Tibial artery (tissue), 4 donors: ENCODE data around the gene CA5A.
"Not testable (repeated sequence)": the region's sequence is repeated elsewhere in the genome, so short reads cannot be mapped to it uniquely, and the experiment has no call there.

ENCODE experiments used
- DNase-seq, 2 donors: peaks; one replicate each; pipeline ENCODE4 v3.0.0-alpha.2; 2019
- H3K27ac ChIP-seq, 2 donors: fragments of 200-600 bp; sonication (generic) in 1 of 2; 1 replicate in 1 of 2; 2 replicates in 1 of 2; pipeline ENCODE4 v1.5.1; 2018 to 2019; ENCODE audit warnings: mild to moderate bottlenecking in 1 of 2
- H3K27me3 ChIP-seq, 2 donors: fragments of 200-600 bp; sonication (generic) in 1 of 2; one replicate each; pipeline versions ENCODE4 v1.5.1 to v1.6.0; 2016 to 2019
- H3K36me3 ChIP-seq, 3 donors: fragments of 200-600 bp; sonication (generic) in 2 of 3; one replicate each; pipeline ENCODE4 v1.5.1; 2016 to 2019; ENCODE audit warnings: mild to moderate bottlenecking in 2 of 3
- H3K4me1 ChIP-seq, 4 donors: fragments of 200-600 bp; sonication (generic) in 2 of 4; 1 replicate in 3 of 4; 2 replicates in 1 of 4; pipeline ENCODE4 v1.5.1; 2016 to 2019
- H3K4me3 ChIP-seq, 2 donors: fragments of 200-600 bp; sonication (generic) in 1 of 2; 1 replicate in 1 of 2; 2 replicates in 1 of 2; pipeline ENCODE4 v1.5.1; 2018 to 2019; ENCODE audit warnings: mild to moderate bottlenecking in 2 of 2
- H3K9me3 ChIP-seq, 3 donors: fragments of 200-600 bp; sonication (generic) in 1 of 3; one replicate each; pipeline ENCODE4 v1.5.1; 2016 to 2019
- intact Hi-C: fragments of 100-400 bp; cut with DNase I; formaldehyde crosslinking; loops from one replicate; pipeline ENCODE4 v1.15.0; 2023; ENCODE audit warnings: low total_unique reads
- TF ChIP-seq, protein P1 (sequence below), 2 experiments: fragments of 200-600 bp in 1 of 2; fragments of 450-650 bp in 1 of 2; IDR thresholded peaks; one replicate each; pipeline ENCODE4 v1.5.1; 2017 to 2019; ENCODE audit warnings: antibody characterized with exemption in 2 of 2, mild to moderate bottlenecking in 1 of 2, moderate library complexity in 1 of 2

The CA5A gene

DNA sequence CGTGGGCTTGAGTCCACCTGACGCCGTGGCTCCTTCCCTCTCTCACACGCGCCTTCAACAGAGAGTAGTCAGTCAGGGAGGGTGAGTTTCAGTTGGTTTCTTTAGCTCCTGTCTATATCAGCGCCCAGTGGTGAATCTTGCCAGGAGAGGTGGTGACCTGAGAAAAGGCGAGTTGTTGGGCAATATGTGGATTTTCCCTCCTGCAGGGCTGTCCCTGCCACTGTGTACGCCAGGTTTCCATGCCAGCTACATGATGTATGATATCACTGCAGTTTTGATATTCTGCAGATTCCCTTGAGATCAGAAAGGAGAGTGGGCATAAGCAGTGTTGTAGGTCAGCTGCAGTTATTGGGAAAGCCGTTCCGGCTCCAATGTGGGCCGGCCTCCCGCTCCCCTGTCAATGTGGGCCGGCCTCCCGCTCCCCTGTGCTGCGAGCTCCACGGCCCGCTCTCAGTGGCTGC, 46.3 kb upstream of the CA5A start:
- Histone ChIP-seq H3K27me3 (no peaks in the 10 kb centered on the region), H3K9me3 (no peaks in the 10 kb centered on the region), H3K4me3 (no peak overlapping the region), H3K36me3 (peaks cover 10 to 56% (median 32%) of the 10 kb centered on the region in 3 donors), H3K27ac (no peak overlapping the region), H3K4me1 (peaks cover 0 to 3% (median 0%) of the 10 kb centered on the region in 4 donors)
- DNase-seq: peak in 1 of 2 donors; percentile 41
- intact Hi-C loops: no loop called here
- TF ChIP-seq, protein P1, sequence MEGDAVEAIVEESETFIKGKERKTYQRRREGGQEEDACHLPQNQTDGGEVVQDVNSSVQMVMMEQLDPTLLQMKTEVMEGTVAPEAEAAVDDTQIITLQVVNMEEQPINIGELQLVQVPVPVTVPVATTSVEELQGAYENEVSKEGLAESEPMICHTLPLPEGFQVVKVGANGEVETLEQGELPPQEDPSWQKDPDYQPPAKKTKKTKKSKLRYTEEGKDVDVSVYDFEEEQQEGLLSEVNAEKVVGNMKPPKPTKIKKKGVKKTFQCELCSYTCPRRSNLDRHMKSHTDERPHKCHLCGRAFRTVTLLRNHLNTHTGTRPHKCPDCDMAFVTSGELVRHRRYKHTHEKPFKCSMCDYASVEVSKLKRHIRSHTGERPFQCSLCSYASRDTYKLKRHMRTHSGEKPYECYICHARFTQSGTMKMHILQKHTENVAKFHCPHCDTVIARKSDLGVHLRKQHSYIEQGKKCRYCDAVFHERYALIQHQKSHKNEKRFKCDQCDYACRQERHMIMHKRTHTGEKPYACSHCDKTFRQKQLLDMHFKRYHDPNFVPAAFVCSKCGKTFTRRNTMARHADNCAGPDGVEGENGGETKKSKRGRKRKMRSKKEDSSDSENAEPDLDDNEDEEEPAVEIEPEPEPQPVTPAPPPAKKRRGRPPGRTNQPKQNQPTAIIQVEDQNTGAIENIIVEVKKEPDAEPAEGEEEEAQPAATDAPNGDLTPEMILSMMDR (IDR thresholded peaks at IDR 0.05): no peak

DNA sequence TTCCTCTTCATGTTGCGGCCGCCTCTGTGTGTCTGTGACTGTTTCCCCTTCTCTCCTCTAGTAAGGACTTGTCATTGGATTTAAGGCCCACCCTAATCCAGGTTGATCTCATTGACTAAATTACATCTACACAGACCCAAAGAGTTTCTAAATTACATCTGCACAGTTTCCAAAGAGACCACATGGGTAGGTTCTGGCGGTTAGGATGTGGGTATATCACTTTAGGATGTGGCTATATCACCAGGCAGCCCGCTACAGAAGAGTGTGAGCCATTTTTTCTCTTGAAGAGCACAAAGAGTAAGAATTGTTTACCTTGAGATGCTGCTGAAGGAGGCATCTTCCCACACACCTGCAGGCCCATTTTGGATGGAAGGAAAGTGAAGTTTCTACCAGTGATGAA, 45.0 kb upstream of the CA5A start:
- H3K9me3 ChIP-seq, H3K4me3 ChIP-seq, H3K27ac ChIP-seq, DNase-seq, intact Hi-C loops, H3K4me1 ChIP-seq, H3K27me3 ChIP-seq: not testable (repeated sequence)
- H3K36me3 ChIP-seq: peaks cover 10 to 55% (median 32%) of the 10 kb centered on the region in 3 donors

DNA sequence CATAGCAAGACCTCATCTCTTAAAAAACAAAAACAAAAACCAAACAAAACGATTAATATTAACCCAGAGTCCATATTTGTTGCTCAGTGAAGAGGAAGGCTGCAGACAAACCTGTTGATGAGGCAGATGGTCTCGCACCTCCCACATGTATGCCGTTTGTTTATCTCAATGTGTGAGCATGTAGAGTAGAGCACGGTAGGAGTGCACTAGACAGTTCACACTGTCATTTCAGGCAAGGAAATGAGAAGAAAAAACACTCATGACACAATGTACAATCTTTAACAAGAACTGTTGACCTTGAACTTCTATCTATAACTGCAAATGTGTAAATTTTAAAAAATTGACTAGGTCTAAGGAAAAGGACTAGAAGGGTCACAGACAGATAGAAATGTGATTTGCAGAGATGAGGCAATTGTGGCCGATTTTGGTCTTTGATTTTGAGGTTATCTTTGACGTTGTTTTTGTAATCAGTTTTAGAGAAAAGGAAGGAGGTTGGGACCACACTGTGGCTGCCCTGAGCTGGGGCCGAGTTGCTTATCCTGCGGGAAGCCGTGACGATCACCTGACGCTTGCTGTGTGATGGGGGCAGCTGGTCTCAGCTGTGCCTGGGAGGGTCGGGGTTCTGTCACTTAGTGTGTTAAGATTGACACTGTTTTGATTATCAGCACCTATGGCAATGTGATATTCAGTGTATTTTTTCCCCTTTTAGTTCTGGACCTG, 43.7 kb upstream of the CA5A start:
- H3K9me3 ChIP-seq, H3K27me3 ChIP-seq, H3K4me1 ChIP-seq, intact Hi-C loops, H3K27ac ChIP-seq, H3K4me3 ChIP-seq: not testable (repeated sequence)
- DNase-seq: peak in 1 of 2 donors; percentile 21
- peaks cover 7 to 47% (median 25%) of the 10 kb centered on the region in 3 donors for H3K36me3 ChIP-seq

DNA sequence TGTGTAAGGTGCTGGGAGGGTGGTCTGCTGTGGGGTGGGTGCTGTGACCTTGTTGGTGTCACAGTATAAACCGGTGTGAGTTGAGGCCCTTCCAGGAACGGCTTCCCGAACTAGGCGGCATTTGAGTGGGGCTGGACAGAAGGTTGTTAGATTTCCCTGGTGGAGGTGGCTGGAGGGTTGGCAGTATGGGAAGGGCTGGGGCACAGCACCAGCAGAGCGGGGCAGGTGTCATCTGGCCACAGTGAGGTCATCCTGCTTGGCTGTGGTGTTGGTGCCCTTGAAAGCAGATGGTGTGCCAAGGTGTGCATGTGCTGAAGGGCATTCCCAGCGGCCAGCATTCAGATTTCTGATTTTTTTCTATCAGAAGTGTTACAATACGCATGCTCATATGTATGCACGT, 43.0 kb upstream of the CA5A start:
- H3K36me3 ChIP-seq: peaks cover 0 to 47% (median 18%) of the 10 kb centered on the region in 3 donors
- peak in 1 of 2 donors; percentile 48 for DNase-seq
- H3K4me3 ChIP-seq: no peak overlapping the region
- H3K27me3 ChIP-seq: no peaks in the 10 kb centered on the region
- no peaks in the 10 kb centered on the region for H3K9me3 ChIP-seq
- intact Hi-C loops: no loop called here
- H3K4me1 ChIP-seq: peaks cover 0 to 8% (median 3%) of the 10 kb centered on the region in 4 donors
- TF ChIP-seq, protein P1 (IDR thresholded peaks at IDR 0.05): no peak
- no peak overlapping the region for H3K27ac ChIP-seq

DNA sequence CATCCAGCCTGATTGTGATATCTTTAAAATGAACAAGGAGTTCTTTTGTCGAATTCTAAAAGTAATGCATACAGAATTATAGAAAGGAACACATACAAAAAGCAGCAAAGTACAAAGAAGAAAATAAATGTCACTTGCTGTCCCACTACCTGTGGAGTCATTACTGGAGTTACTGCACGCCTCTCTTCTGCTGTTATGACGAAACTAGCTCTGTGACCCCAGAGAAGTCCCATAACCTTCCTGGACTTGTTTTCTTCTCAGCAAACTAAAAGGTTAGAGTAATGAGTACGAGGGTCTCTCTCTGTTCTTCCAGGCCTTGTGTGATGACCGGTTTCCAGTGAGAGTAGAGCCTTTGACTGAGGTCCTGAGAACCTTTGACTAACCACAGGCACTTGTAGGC, 41.8 kb upstream of the CA5A start:
- H3K4me3 ChIP-seq: no peak overlapping the region
- TF ChIP-seq, protein P1 (IDR thresholded peaks at IDR 0.05): no peak
- no peak overlapping the region for H3K27ac ChIP-seq
- intact Hi-C loops: no loop called here
- peaks cover 0 to 46% (median 18%) of the 10 kb centered on the region in 3 donors for H3K36me3 ChIP-seq
- H3K27me3 ChIP-seq: no peaks in the 10 kb centered on the region
- H3K4me1 ChIP-seq: peaks cover 0 to 8% (median 3%) of the 10 kb centered on the region in 4 donors
- peak in 1 of 2 donors; percentile 5 for DNase-seq
- no peaks in the 10 kb centered on the region for H3K9me3 ChIP-seq

DNA sequence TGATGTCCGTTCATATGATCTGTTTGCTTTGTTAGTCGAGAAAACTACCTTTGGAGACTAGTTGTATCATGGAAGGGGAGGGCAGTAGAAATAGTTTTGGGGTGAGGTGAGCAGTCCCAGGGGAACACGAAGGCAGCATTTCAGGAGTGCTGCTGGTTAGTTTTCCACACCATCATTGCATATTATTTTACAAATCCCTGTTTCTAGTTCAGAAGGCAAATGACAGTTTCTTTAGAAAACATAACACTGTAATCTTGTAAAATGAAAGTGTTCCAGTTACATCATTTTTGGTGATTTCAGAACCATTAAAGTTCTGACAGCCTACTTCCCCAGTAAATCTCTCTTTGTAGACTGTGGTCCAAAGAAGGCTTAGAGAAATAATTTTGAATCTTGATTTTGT, 40.3 kb upstream of the CA5A start:
- intact Hi-C loops: no loop called here
- Histone ChIP-seq H3K27me3 (no peaks in the 10 kb centered on the region), H3K36me3 (peaks cover 0 to 33% (median 9%) of the 10 kb centered on the region in 3 donors), H3K4me3 (no peak overlapping the region), H3K4me1 (peaks cover 0 to 8% (median 2%) of the 10 kb centered on the region in 4 donors), H3K9me3 (peaks cover 7 to 10% (median 7%) of the 10 kb centered on the region in 3 donors), H3K27ac (peak overlapping the region; percentile 22 to 33)
- TF ChIP-seq, protein P1 (IDR thresholded peaks at IDR 0.05): no peak
- DNase-seq: peak in 1 of 2 donors; percentile 3
